Natural killer cell (primary cell): ENCODE measurements around the gene PRAC2. TPM values are rescaled to one million over a fixed set of nuclear protein-coding genes. Genes with fewer than 3 reads are reported as not detected.
A peak's percentile ranks its signal among the peaks of the same experiment; 100 is the strongest.

ENCODE experiments used
- ATAC-seq, 3 donors: fragments of 150-1000 bp in 2 of 3; fragments of 200-7000 bp in 1 of 3; cut with Tn5 transposase; 1 replicate in 1 of 3; 2 replicates in 2 of 3; pipeline ENCODE4 v1.10.0; 2021; ENCODE audit warnings: mild to moderate bottlenecking in 2 of 3, moderate library complexity in 2 of 3
- DNase-seq, 2 donors: peaks; one replicate each; pipeline versions ENCODE4 v3.0.0 to v3.0.0-alpha.2; 2013 to 2021; ENCODE audit warnings: mixed read lengths in 1 of 2
- H3K27ac ChIP-seq: one replicate; pipeline ENCODE4 v1.5.1; 2013; ENCODE audit warnings: mild to moderate bottlenecking, low read length
- H3K27me3 ChIP-seq: one replicate; pipeline ENCODE4 v1.6.1; 2013; ENCODE audit warnings: low read length; ENCODE audit not compliant: control insufficient read depth, insufficient read depth
- H3K36me3 ChIP-seq: one replicate; pipeline ENCODE4 v1.6.1; 2013; ENCODE audit warnings: low read length; ENCODE audit not compliant: control insufficient read depth, insufficient read depth
- H3K4me1 ChIP-seq: one replicate; pipeline ENCODE4 v1.6.1; 2013; ENCODE audit warnings: low read length; ENCODE audit not compliant: control insufficient read depth, insufficient read depth
- H3K4me3 ChIP-seq: one replicate; pipeline ENCODE4 v1.5.1; 2013; ENCODE audit warnings: low read length
- H3K9me3 ChIP-seq: one replicate; pipeline ENCODE4 v1.6.1; 2013; ENCODE audit warnings: low read length; ENCODE audit not compliant: control insufficient read depth, insufficient read depth
- H3K27ac Mint-ChIP-seq, 2 donors: one replicate each; pipeline ENCODE4 v1.8.0; 2022; ENCODE audit warnings: mild to moderate bottlenecking in 2 of 2, mixed read lengths in 2 of 2, moderate library complexity in 1 of 2
- H3K27me3 Mint-ChIP-seq, 2 donors: one replicate each; pipeline ENCODE4 v1.8.0; 2022; ENCODE audit warnings: low read depth in 2 of 2, mixed read lengths in 2 of 2
- H3K36me3 Mint-ChIP-seq: one replicate; pipeline ENCODE4 v1.8.0; 2022; ENCODE audit warnings: mixed read lengths
- H3K4me1 Mint-ChIP-seq, 2 donors: one replicate each; pipeline ENCODE4 v1.8.0; 2022; ENCODE audit warnings: mixed read lengths in 2 of 2
- H3K4me3 Mint-ChIP-seq: one replicate; pipeline ENCODE4 v1.8.0; 2022; ENCODE audit warnings: mild to moderate bottlenecking, moderate library complexity, mixed read lengths
- H3K9me3 Mint-ChIP-seq, 2 donors: one replicate each; pipeline ENCODE4 v1.8.0; 2022; ENCODE audit warnings: mixed read lengths in 2 of 2
- WGBS: methylation state at CpG from one replicate; pipeline ENCODE4 v1.1.7; 2013; ENCODE audit warnings: missing lambda C conversion rate; ENCODE audit not compliant: insufficient coverage; 5-methylcytosine and 5-hydroxymethylcytosine counted together
- intact Hi-C: fragments of 100-400 bp; cut with micrococcal nuclease; formaldehyde crosslinking; loops from one replicate; pipeline ENCODE4 v1.14.2; 2022
- total RNA-seq, 4 donors: library from RNA; stranded (reverse); fragments of 120-200 nt in 1 of 4; gene quantifications; one replicate each; pipeline versions ENCODE4 v1.2.3 to v1.2.4, GENCODE V29; 2013 to 2022
- TF ChIP-seq, protein P1 (sequence below): fragments of 200-600 bp; IDR thresholded peaks from one replicate; pipeline ENCODE4 v1.8.0; 2022; ENCODE audit warnings: antibody characterized with exemption

The PRAC2 gene
- total RNA-seq, 3 donors from 2014 or later (not counting 1 experiment from before 2014, with no cell fraction given), result not detected

DNA sequence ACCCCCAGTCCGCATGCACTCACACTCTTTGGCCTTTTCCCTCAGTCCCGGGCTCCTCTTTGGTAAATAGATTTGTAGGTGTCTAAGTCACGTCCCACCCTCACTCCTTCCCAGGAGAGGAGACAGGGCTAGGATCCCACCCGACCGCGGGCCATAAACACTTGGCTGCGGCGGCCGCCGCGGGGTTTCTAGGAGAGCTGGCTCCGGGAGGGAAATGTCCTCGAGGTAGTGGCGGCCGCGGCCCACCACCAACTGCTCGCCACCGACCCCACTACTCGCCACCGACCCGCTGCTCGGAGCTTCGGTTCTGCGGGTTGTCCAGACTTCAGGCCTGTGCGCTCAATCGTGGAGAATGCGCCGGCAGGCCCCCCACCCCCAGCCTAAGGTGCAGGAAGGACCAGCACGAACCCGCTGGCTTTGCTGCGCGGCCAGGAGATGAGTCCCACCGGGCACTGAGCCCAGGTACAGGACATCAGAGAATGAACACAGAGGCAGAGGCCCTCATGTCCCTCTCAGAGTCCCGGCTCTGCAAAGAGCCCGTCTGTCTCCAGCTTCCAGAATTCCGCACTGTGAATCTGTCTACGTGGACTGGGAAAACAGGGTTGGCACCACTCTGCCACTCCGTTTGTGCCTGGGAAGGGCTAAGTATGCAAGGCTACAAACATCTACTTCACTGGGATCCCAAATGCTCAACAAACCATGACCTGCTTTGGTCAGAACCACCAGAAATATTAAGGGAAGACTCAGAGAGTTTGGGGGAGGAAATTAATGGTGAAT is 2.5 kb downstream of the PRAC2 start:
- intact Hi-C loops, result loop anchor here (2.0 to 10.0 kb wide), 2 partner anchors 153 to 981 kb away; no protein-coding TSS in a partner anchor
- Mint-ChIP-seq H3K27me3 (peaks cover 82 to 86% of the 10 kb centered on the region in 2 donors), H3K4me1 (peaks cover 27 to 52% of the 10 kb centered on the region in 2 donors), H3K36me3 (no peaks in the 10 kb centered on the region), H3K9me3 (no peaks in the 10 kb centered on the region), H3K27ac (no peak overlapping the region), H3K4me3 (peak overlapping the region; percentile 45)
- Histone ChIP-seq H3K4me1 (peaks cover 47% of the 10 kb centered on the region), H3K9me3 (no peaks in the 10 kb centered on the region), H3K27me3 (peaks cover 96% of the 10 kb centered on the region), H3K27ac (no peak overlapping the region), H3K4me3 (no peak overlapping the region), H3K36me3 (no peaks in the 10 kb centered on the region)
- ATAC-seq (no peak), DNase-seq (no peak)
- WGBS, result 9% methylated on average over 35 of the region's 38 CpGs
- TF ChIP-seq, protein P1, sequence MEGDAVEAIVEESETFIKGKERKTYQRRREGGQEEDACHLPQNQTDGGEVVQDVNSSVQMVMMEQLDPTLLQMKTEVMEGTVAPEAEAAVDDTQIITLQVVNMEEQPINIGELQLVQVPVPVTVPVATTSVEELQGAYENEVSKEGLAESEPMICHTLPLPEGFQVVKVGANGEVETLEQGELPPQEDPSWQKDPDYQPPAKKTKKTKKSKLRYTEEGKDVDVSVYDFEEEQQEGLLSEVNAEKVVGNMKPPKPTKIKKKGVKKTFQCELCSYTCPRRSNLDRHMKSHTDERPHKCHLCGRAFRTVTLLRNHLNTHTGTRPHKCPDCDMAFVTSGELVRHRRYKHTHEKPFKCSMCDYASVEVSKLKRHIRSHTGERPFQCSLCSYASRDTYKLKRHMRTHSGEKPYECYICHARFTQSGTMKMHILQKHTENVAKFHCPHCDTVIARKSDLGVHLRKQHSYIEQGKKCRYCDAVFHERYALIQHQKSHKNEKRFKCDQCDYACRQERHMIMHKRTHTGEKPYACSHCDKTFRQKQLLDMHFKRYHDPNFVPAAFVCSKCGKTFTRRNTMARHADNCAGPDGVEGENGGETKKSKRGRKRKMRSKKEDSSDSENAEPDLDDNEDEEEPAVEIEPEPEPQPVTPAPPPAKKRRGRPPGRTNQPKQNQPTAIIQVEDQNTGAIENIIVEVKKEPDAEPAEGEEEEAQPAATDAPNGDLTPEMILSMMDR, result no peak

DNA sequence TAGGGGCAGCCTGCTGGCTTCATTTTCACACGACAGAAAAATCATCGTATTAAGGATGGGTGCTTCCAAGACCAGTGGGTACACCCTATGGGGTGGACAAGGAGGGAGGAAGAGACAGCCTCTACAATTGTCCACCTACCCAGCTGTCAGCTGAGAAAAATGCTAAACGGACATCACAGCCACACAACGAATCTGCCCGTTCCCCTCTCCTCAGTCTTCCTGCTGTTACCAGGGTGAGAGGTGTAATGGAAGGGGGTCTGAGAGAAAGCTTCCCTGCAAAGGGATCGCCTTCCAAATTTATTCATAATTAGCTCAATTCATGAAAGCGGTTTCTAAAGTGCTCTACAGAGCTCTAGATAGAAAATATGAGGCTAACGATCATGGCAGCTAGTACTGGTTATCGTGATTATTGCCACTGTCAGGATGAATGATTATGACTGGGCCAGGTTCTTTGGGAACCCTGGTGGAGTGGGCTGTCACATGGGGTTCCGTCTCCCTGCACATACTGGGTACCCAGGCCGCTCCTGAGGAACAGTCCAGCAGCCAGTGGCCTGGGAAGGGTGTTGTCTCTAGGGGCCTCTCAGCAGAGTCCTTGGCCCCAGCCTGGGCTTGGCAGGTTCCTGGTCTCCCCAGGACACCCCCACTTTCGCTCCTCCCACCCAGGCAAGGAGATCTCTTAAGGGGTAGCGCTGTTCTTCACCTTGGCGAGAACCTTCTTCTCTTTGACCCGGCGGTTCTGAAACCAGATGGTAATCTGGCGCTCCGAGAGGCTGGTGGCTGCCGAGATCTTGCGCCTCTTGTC is 3.3 kb downstream of the PRAC2 start:
- H3K4me3 Mint-ChIP-seq, result no peak overlapping the region
- WGBS, result 25% methylated on average over 17 of the region's 20 CpGs
- H3K36me3 Mint-ChIP-seq, result no peaks in the 10 kb centered on the region
- intact Hi-C loops, result loop anchor here (10.0 kb wide), 1 partner anchor 982 kb away; no protein-coding TSS in a partner anchor
- TF ChIP-seq, protein P1, result no peak
- no peak for ATAC-seq
- H3K9me3 Mint-ChIP-seq, result no peaks in the 10 kb centered on the region
- Histone ChIP-seq H3K9me3 (no peaks in the 10 kb centered on the region), H3K4me1 (peaks cover 47% of the 10 kb centered on the region), H3K4me3 (no peak overlapping the region), H3K36me3 (no peaks in the 10 kb centered on the region), H3K27ac (no peak overlapping the region), H3K27me3 (peaks cover 95% of the 10 kb centered on the region)
- peaks cover 27 to 48% of the 10 kb centered on the region in 2 donors for H3K4me1 Mint-ChIP-seq
- DNase-seq, result no peak
- no peak overlapping the region for H3K27ac Mint-ChIP-seq
- H3K27me3 Mint-ChIP-seq, result peaks cover 84% of the 10 kb centered on the region in 2 donors

DNA sequence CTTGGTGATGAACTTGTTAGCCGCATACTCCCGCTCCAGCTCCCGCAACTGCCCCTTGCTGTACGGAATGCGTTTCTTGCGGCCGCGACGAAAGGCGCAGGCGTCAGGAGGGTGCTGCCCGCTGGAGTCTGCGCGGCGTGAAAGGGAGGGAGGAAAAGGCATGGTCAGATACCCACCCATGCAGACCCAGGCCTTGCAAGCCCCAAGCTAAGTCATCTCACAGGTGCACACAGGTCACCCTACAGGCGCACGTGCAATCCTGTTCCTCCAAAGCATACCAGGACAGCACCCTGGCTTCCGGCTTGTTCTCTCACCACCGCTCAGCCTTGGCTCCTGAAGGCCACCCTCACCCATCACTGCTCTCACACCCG is 3.9 kb downstream of the PRAC2 start:
- Mint-ChIP-seq H3K4me3 (no peak overlapping the region), H3K4me1 (peaks cover 27 to 48% of the 10 kb centered on the region in 2 donors), H3K27me3 (peaks cover 84 to 88% of the 10 kb centered on the region in 2 donors), H3K9me3 (no peaks in the 10 kb centered on the region), H3K36me3 (no peaks in the 10 kb centered on the region), H3K27ac (no peak overlapping the region)
- Histone ChIP-seq H3K4me1 (peaks cover 47% of the 10 kb centered on the region), H3K27me3 (peaks cover 93% of the 10 kb centered on the region), H3K9me3 (no peaks in the 10 kb centered on the region), H3K4me3 (no peak overlapping the region), H3K36me3 (no peaks in the 10 kb centered on the region), H3K27ac (no peak overlapping the region)
- DNase-seq (no peak), ATAC-seq (no peak)
- intact Hi-C loops, result loop anchor here (10.0 kb wide), 1 partner anchor 982 kb away; no protein-coding TSS in a partner anchor
- WGBS, result 15% methylated on average over 20 of the region's 20 CpGs
- TF ChIP-seq, protein P1, result no peak
